Hepatocyte (in vitro differentiated cells): ENCODE data around the gene ZNF557. TPM values are rescaled to one million over a fixed set of nuclear protein-coding genes. Genes with fewer than 3 reads are reported as not detected.

Experiments used
- DNase-seq: peaks from one replicate; pipeline ENCODE4 v3.0.0-alpha.2; 2016; ENCODE audit warnings: low spot score
- H2AFZ ChIP-seq: fragments of 200-600 bp; sonication (generic); 2 replicates; pipeline ENCODE4 v1.6.0; 2016; ENCODE audit warnings: antibody characterized with exemption, mild to moderate bottlenecking
- H3K27ac ChIP-seq: fragments of 200-600 bp; sonication (generic); 2 replicates; pipeline ENCODE4 v1.5.1; 2016; ENCODE audit warnings: mild to moderate bottlenecking
- H3K27me3 ChIP-seq: fragments of 200-600 bp; sonication (generic); 2 replicates; pipeline ENCODE4 v1.6.1; 2016
- H3K36me3 ChIP-seq: fragments of 200-600 bp; sonication (generic); replicated peaks from 2 replicates; pipeline ENCODE4 v1.5.1; 2016; ENCODE audit warnings: low read depth; ENCODE audit not compliant: insufficient read depth
- H3K4me1 ChIP-seq: fragments of 200-600 bp; sonication (generic); 2 replicates; pipeline ENCODE4 v1.5.1; 2016; ENCODE audit warnings: mild to moderate bottlenecking, moderate library complexity; ENCODE audit not compliant: insufficient read depth
- H3K4me2 ChIP-seq: fragments of 200-600 bp; sonication (generic); 2 replicates; pipeline ENCODE4 v1.6.0; 2016
- H3K4me3 ChIP-seq: fragments of 200-600 bp; sonication (generic); 2 replicates; pipeline ENCODE4 v1.5.1; 2016; ENCODE audit warnings: mild to moderate bottlenecking
- H3K79me2 ChIP-seq: fragments of 200-600 bp; sonication (generic); 2 replicates; pipeline ENCODE4 v1.6.0; 2017; ENCODE audit warnings: mild to moderate bottlenecking
- H3K9me2 ChIP-seq: fragments of 200-600 bp; sonication (generic); replicated peaks from 2 replicates; pipeline ENCODE4 v1.6.0; 2017; ENCODE audit warnings: mild to moderate bottlenecking; ENCODE audit not compliant: insufficient read depth
- H3K9me3 ChIP-seq: fragments of 200-600 bp; sonication (generic); 2 replicates; pipeline ENCODE4 v1.5.1; 2016; ENCODE audit warnings: low read depth, mild to moderate bottlenecking
- H4K20me1 ChIP-seq: fragments of 200-600 bp; sonication (generic); 2 replicates; pipeline ENCODE4 v1.6.0; 2016; ENCODE audit warnings: mild to moderate bottlenecking; ENCODE audit not compliant: insufficient read depth, poor library complexity, severe bottlenecking
- EZH2 ChIP-seq: fragments of 200-600 bp; sonication (generic); IDR thresholded peaks from 2 replicates; pipeline ENCODE4 v1.6.1; 2016; ENCODE audit warnings: antibody characterized with exemption, mild to moderate bottlenecking, borderline replicate concordance
- EZH2phosphoT487 ChIP-seq: fragments of 200-600 bp; sonication (generic); IDR thresholded peaks from one replicate; pipeline ENCODE4 v1.6.1; 2018; ENCODE audit warnings: antibody characterized with exemption, mild to moderate bottlenecking, low read depth, moderate library complexity; ENCODE audit not compliant: unreplicated experiment, severe bottlenecking
- WGBS: methylation state at CpG from one replicate; pipeline ENCODE4 v1.1.6; 2016; ENCODE audit warnings: low lambda C conversion rate; ENCODE audit errors: missing lambda C conversion rate; 5-methylcytosine and 5-hydroxymethylcytosine counted together
- polyA plus RNA-seq: library from polyadenylated mRNA; unstranded; fragments of >200 nt; fragmentation: Nextera tagmentation; extraction: Ambion mirVana; gene quantifications from 2 replicates; pipeline ENCODE4 v1.2.1, GENCODE V29; 2016
- total RNA-seq: library from RNA; depleted of rRNA; stranded (reverse); fragments of >200 nt; gene quantifications from 2 replicates; pipeline ENCODE4 v1.2.3, GENCODE V29; 2014
- TF ChIP-seq, protein P1 (sequence below): fragments of 200-600 bp; sonication (generic); IDR thresholded peaks from 2 replicates; pipeline ENCODE4 v1.5.1; 2016; ENCODE audit warnings: antibody characterized with exemption, mild to moderate bottlenecking; ENCODE audit not compliant: poor library complexity

Gene ZNF557
- total and polyA plus RNA-seq, 2 experiments from 2014 or later, result 3.4 to 9.5 TPM

DNA sequence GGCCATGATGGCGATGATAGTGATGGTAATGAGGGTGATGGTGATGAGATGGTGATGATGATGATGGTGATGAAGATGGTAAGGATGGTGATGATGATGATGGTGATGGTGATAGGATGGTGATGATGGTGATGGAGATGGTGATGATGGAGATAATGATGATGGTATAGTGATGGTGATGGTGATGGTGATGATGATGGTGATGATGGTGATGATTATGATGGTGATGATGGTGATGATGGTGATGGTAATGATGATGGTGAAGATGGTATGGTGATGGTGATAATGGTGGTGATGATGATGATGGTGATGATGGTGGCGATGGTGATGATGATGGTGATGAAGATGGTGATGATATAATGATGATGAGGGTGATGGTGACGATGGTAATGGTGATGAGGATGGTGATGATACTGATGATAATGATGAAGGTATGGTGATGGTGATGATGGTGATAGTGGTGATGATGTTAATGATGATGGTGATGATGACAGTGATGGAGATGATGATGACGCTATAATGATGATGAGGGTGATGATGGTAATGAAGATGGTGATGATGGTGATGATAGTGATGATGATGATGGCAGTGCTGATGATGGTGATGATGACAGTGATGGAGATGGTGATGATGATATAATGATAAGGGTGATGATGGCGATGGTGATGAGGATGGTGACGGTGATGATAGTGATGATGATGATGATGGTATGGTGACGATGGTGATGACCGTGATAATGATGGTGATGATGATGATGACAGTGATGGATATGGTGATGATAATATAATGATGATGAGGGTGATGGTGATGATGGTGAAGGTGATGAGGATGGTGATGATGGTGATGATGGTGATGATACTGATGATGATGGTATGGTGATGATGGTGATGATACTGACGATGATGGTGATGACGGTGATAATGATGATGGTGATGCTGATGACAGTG is 37.5 kb downstream of the ZNF557 start:
- no peaks in the 10 kb centered on the region for H3K9me2 ChIP-seq
- no peak overlapping the region for H3K27ac ChIP-seq
- H3K4me1 ChIP-seq, result no peaks in the 10 kb centered on the region
- no peak overlapping the region for H2AFZ ChIP-seq
- H3K9me3 ChIP-seq, result no peaks in the 10 kb centered on the region
- H3K36me3 ChIP-seq, result no peaks in the 10 kb centered on the region
- no peak overlapping the region for H3K4me2 ChIP-seq
- no peaks in the 10 kb centered on the region for H4K20me1 ChIP-seq
- H3K79me2 ChIP-seq, result no peaks in the 10 kb centered on the region
- DNase-seq, result no peak
- no peak overlapping the region for H3K4me3 ChIP-seq
- TF ChIP-seq EZH2phosphoT487, result no peak
- 87% methylated on average over 10 of the region's 10 CpGs for WGBS
- H3K27me3 ChIP-seq, result no peaks in the 10 kb centered on the region

DNA sequence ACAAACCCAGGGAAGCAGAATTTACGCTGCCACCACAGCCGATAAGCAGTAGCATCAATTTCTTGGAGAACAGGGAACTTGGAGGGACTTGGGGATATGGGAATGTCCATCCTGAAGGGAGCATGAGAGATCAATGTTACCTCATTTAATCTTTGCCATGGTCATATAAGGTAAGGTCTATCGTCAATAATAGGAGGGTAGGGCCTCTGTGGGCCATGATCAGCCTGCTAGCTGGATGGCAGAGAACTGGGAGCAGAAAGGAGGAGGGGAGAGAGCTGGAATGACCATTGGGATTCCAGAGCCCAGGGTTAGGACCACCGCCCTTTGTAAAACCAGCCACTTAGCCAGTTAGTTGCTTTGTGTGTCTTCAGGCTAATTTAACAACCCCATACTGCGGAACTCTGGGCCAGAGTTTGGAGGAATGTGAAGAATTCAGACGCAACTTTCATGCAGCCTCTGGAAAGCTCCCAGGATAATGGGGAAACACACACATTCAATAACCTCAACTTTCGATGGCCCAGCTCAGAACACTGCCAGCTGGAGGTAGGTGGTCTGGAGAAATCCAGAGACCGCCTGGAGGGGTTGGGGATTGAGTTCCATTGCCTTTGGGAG is 40.3 kb downstream of the ZNF557 start:
- Histone ChIP-seq H3K4me1 (no peaks in the 10 kb centered on the region), H3K27ac (no peak overlapping the region), H3K27me3 (no peaks in the 10 kb centered on the region), H2AFZ (no peak overlapping the region), H3K9me2 (no peaks in the 10 kb centered on the region), H4K20me1 (no peaks in the 10 kb centered on the region), H3K36me3 (no peaks in the 10 kb centered on the region), H3K79me2 (no peaks in the 10 kb centered on the region), H3K9me3 (no peaks in the 10 kb centered on the region), H3K4me3 (no peak overlapping the region), H3K4me2 (no peak overlapping the region)
- TF ChIP-seq, protein P1, sequence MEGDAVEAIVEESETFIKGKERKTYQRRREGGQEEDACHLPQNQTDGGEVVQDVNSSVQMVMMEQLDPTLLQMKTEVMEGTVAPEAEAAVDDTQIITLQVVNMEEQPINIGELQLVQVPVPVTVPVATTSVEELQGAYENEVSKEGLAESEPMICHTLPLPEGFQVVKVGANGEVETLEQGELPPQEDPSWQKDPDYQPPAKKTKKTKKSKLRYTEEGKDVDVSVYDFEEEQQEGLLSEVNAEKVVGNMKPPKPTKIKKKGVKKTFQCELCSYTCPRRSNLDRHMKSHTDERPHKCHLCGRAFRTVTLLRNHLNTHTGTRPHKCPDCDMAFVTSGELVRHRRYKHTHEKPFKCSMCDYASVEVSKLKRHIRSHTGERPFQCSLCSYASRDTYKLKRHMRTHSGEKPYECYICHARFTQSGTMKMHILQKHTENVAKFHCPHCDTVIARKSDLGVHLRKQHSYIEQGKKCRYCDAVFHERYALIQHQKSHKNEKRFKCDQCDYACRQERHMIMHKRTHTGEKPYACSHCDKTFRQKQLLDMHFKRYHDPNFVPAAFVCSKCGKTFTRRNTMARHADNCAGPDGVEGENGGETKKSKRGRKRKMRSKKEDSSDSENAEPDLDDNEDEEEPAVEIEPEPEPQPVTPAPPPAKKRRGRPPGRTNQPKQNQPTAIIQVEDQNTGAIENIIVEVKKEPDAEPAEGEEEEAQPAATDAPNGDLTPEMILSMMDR, result no peak
- no peak for TF ChIP-seq EZH2phosphoT487
- no peak for TF ChIP-seq EZH2
- no peak for DNase-seq
- 66% methylated on average over 8 of the region's 8 CpGs for WGBS

DNA sequence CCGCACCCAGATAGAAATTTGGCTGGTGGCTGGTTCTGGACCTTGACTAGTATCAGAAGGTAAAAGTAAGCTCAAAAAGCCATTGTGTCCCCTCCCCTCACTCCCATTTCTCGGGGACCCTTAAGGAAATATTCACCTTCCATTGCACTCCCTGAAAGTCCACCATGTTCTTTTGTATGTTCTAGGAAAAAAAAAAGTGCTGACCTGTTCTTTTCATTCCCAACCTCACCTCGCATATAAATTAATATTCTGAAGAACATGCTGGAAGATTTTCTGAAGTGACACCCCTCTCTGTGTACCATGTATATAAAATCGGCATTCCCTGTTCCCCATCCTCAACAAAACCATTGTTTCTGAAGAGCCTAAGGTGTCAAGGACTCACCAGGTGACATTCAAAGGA is 43.2 kb downstream of the ZNF557 start:
- Histone ChIP-seq H3K27ac (no peak overlapping the region), H4K20me1 (no peaks in the 10 kb centered on the region), H3K9me2 (no peaks in the 10 kb centered on the region), H3K4me3 (no peak overlapping the region), H3K9me3 (no peaks in the 10 kb centered on the region), H3K4me2 (no peak overlapping the region), H3K79me2 (no peaks in the 10 kb centered on the region), H3K4me1 (no peaks in the 10 kb centered on the region), H3K36me3 (no peaks in the 10 kb centered on the region), H2AFZ (no peak overlapping the region), H3K27me3 (no peaks in the 10 kb centered on the region)
- WGBS, result 97% methylated on average over 4 of the region's 4 CpGs
- no peak for DNase-seq
- TF ChIP-seq EZH2phosphoT487 (no peak), EZH2 (no peak)
- TF ChIP-seq, protein P1, result no peak

DNA sequence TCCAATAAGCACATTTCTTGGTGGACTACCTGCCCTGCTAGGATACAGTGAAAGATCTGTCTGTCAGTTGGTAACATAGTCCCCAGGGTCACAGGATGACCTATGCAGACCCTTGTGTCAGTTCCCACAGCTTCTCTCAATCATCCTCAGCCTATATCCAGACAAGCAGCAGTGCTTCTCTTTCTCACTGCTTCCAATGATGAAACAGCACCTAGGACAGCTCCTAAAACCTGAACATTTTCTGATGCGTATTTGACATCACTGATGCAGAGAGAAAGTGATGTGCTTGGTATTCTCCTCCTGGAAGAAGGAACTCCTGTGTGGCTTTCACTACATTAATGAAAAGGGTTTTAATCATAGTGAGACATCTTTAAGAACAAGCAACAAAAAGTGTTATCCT is 43.7 kb downstream of the ZNF557 start:
- TF ChIP-seq, protein P1, result no peak
- TF ChIP-seq EZH2, result no peak
- no peak for TF ChIP-seq EZH2phosphoT487
- DNase-seq, result no peak
- Histone ChIP-seq H3K27me3 (no peaks in the 10 kb centered on the region), H3K4me1 (no peaks in the 10 kb centered on the region), H3K9me2 (no peaks in the 10 kb centered on the region), H4K20me1 (no peaks in the 10 kb centered on the region), H3K4me2 (no peak overlapping the region), H3K79me2 (no peaks in the 10 kb centered on the region), H3K27ac (no peak overlapping the region), H3K9me3 (no peaks in the 10 kb centered on the region), H2AFZ (no peak overlapping the region), H3K36me3 (no peaks in the 10 kb centered on the region), H3K4me3 (no peak overlapping the region)
- 91% methylated on average over 1 of the region's 1 CpG for WGBS
